NCI-H2029 treated with DMSO at 0.1 percent for 48 hours (cell line): Measurements from ENCODE around the gene CMSS1.

ENCODE experiments used
- DNase-seq: peaks from one replicate; lab custom pipeline; 2025; lab: John Stamatoyannopoulos, UW

CMSS1 gene

DNA sequence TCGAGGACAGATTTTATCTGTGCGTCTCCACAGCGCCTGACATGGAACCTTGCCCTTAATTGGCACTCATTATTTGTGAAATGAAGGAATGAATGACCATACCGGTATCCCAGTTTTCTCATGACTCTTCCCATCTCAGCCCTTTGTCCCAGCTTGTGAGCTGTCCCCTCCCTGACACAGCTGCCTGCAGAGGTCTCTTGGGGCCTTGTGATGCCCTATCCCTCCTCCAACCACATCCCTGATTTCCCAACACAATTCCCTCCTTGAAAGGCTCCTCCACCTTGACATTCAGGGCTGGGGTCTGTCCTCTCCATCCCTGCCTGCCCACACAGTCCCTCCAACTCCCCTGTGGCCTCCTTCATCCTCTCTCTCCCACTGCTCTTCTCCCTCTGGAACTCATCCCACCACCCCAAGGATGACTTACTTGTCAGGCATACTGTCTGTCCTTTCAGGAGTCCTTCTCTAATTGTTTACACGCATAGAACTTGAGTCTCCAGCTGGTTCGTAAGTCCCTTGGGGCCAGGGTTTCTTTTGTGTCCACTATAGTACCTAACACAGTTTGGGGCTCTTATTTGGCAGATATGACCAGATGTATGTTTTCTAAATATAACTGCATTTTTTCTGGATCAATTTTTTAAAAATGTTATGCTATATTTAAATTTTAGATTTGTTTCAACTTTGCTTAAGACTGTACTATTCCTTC lies 332.2 kb downstream of the CMSS1 start:
- no peak for DNase-seq

DNA sequence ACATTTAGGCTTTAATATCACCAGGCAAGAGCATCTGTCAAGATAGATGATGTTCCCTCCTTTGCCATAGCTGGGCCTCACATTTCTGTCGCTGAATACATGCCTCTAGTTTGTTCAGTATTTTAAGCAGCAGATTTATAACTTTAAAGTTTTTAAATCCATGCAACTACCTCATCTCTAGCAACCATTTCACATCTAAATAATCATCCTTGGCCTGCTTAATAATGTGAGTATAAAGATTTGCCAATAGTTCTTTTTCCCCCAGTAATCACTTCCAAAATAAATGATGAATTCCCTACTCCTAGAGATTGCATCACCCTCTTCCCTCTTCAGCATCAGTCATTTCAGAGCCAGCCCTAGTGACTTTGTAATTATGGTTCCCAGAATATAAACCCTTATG lies 332.8 kb downstream of the CMSS1 start:
- no peak for DNase-seq

DNA sequence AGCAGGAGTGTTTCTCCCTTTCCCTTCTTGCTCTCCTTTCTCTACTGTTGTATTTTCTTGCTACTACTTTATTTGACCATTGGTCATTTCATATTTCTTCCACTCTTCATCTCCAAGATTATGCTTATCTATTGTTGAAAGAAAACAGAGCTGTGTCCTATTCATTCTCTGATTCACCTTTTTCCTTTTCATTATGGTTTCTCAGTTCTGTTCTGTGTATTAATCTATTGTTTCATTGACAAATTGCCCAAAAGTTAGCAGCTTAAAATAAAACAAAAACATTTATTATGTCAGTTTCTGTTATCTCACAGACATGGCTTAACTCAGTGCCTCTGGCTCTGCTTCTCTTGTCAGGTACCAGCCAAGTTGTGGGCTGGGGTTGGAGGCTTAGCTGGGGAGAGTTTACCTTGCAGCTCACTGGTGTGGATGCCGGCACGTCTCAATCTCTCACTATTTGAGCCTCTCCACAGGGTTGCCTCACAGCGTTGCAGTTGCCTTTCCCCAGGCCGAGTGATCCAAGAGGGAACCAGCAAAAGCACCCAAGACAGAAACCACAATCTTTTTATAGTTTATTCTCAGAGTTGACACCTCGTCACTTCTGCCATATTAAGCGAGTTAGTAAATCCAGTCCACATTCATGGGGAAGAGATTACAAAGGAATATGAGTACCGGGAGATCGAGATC lies 333.5 kb downstream of the CMSS1 start:
- no peak for DNase-seq

DNA sequence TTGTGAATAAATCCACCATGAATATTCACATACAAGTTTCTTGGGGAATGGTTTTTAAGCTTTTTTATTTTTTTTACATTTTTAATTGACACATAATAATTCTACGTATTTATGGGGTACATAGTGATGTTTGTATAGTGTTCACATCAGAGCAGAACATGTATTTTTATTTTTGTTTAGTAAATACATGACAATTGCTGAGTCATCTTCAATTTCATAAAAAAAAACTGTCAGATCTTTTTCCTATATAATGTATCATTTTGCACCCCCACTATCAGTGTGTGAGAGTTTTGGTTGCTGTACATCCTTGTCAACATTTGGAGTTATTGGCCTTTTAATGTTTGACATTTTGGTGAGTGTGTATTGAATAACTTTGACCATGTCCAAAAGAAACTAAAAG lies 336.5 kb downstream of the CMSS1 start:
- no peak for DNase-seq

DNA sequence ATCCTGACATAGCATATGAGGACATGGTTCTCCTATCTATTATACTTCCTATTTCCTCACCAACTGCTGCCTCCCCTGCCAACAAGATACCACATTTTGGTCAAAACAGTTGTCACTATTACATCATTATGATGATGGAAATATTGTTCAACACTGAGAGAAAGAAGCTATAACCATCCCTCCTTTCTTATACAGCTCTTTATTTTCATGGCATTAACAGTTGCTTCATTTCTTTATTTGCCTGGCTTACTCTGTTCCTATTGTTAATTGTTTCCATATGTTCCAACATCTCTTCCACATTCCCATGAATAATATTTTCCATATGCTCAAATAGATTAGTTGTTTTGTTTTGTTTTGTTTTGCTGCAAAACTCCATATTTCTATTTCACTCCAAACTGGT lies 337.5 kb downstream of the CMSS1 start:
- DNase-seq = no peak

DNA sequence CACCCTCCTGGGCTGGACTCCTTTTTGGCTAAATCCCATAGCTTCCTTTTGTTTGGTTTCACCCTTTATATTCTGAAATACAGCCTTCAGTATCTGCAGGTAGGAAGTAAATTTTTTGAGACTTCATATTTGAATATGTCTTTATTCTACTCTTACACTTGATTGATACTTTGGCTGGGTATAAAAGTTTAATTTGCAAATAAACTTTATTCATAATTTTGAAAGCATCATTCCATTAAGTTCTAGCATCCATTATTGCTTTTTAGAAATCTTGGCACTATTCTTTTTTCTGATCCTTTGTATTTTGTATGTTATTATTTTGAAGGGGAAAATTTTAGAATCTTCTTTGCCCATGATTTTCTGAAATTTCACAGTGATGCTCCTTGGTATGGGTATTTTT lies 337.9 kb downstream of the CMSS1 start:
- DNase-seq = no peak

DNA sequence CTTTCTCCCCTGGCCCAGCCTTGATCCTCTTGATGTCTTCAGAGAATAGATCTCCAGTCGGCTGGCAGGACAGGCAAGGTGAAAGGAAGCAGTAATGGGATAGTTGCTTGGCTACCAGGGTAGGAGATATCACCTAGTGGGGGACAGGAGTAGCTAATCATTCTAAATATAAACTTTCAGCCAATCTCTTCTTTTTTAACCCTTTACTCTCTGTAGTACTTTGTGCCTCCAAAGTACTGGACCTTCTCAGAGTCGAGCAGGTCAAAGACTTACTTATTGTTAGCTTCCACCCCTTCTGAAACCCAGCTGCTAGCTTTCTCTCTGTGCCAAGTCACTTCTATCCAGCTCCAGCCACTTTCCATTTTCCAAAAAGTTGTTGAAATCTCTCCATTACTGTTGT lies 340.0 kb downstream of the CMSS1 start:
- DNase-seq = no peak

DNA sequence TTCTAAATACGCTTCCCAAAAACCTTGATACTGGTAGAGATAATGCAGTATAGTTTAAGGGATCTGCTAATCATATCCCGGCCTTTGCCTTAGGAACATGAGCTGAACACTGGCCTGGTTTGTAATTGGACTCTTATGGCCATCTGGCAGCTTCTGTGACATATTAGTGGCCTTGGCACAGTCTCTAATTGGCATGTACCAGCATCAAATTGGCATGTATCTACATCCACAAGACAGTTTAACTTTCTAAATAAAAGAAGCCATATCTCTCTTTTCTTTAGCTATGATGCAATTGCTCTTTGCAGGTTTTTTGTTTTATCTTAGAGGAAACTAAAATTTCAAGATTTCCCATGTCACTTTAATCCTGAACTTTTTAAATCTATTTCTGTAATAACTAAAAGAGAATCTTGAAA lies 341.3 kb downstream of the CMSS1 start:
- DNase-seq = peak; percentile 57

DNA sequence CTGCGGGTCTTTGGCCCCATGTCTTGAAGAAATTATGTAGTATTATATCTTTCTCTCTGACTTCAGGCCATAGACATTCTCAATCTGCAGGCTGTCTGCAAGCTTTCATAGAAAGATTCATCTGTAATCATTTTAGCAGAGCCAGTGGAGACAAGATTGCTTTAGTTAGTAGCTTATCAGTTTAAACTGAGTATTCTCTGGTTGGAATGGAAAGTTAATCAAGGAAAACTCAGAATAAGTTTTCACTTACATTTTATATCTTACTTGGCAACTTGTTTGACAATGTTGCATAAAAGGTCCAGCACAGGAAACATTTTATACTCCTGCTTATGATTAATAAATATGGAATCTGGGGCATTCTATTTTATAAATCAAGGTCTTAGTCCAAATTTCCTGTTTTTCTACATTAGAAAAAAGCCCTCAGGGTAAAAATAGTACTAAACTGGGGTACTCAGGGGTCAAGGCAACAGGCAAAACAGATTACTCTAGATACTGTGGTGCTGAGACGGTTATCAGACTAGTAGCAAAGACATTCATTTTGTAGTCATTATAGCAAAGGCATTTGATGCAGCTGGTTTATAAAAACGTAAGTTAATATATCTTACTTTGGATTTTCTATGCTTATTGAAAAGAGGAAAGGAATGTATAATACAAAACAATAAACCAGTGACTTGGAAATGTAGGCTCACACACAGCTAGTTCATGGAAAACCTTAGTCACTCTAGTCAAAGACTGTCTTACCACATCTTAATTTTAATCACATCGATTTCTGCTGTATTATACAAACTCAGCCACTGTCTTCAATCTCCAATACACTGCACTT lies 341.9 kb downstream of the CMSS1 start:
- no peak for DNase-seq

DNA sequence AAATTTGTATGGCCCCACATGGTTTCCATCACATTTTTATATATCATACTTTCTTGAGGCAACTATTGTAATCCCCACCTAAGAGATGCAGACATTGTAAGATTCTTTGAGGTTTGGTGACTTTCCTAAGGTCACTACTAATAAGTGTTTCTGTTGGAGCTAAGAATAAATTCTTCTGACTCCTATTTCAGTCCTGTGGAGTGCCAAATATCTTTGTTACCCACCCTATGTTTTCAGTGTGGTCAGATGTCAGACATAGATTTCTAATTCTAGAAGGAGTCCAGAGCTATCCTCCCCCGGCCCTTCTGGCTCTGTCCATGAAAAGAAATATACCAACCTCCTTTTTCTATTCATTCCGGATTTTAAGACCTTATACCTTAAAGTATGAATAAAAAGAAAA lies 342.9 kb downstream of the CMSS1 start:
- DNase-seq = no peak

DNA sequence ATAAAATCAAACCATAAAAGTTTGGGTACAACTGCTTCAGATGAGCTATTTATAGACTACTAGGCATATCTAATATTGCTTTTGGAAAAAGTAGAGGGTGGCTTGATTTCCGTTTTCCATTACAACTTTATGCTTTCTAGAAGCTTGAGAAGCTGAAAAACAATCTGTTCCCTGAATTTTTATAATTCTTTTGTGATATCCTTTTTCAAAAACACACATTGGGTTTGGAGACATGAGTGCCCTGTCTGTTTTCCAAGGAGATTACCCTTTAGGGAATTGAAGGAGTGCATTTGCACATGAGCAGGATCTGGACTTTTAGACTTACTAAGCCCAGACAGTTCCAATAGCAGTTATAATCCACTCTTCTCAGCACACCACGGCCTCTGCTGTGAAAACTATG lies 346.1 kb downstream of the CMSS1 start:
- DNase-seq = no peak

DNA sequence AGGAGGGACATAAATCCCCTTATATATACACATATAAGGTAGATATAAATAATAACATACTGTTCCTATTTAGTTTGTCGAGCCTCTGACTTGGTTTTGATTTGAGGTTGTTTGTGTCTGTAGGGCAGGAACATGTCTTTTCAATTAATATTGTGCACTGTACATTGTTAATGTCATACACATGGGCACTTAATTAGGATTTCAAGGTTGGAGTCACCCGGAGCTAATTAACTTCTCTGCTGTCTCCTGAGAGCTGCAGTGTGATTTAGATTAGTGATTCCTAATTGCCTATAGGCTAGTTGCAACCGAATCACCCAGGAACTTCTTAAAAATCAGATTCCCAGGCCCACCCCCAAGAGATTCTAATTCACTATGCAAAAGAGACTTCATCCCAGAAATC lies 347.1 kb downstream of the CMSS1 start:
- no peak for DNase-seq

DNA sequence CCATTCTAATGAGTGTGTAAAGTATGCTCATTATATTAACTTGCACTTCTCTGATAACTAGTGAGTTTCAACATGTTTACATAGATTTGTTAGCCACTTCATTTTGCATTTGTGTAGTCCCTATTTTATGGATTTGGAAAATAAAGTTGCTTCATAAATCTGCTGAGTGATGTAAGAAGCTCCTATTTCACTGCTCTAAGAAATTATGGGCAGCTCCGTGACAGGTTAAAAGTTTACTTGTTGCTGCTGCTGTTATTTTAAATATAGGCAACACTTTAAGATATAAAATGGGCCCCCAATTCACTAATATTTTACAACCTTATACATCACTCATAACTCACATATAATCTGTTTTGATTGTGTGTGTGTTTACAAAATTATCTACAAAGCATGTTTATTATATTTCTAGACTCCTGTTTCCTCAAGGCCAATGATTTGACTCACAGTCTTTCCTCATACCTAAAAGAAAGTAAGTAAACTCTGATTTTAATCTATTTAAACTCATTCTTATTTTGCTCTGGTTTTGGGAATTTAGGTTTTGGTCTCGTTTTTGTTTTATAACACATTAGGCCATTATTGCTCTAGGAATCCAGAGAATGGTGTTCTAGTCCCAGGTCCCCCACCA lies 348.4 kb downstream of the CMSS1 start:
- no peak for DNase-seq

DNA sequence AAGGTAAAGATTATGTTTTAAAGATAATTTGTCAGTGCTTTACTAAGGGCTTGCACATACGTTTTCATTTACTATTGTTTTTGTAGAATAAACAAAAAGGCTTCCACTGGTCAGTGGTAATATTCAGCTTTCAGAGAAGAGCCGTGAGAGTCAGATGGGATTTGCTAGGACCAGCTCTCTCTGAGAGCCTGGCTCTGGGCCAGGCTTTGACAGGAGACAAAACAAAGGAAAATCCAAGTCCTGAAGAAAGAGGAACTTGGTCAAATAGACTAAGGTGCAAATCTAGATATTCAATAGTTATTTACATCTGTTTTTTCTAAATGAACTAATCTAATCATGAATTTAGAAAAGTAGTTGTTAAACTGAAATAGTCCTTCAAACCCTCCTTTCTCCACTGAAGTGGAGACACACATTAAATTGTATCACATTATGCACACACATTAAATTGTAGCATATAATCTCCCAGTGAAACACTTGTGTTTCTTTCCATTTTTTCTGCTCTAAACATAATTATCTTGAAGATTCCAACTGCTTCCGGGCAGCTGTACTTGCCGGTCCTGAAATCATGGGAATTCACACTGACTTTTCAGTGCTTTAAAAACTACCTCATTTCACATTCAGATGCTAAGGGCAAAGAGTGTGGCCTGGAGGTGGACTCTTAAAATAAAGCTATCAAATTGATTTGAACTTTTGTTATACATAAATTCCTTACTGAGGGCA lies 351.7 kb downstream of the CMSS1 start:
- DNase-seq = peak; percentile 17

DNA sequence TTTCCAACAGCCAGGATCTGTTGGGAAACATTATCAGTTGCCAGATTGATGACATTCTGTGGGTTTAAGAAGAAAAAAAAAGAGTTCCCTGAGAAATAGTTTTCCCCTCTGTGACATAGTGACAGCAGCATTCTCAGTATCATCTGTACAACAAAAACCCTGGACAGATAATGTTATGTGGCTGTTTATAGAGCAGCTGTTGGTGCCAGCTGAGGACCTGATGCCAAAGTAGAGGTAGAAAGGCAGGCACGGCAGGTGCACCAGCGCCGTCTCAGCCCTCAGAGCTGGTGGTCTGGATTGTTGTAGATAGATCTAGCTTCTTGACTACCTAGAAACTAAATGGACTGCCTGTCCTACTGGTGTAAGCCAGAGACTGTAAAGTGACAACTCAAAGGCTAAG lies 352.8 kb downstream of the CMSS1 start:
- peak; percentile 15 for DNase-seq

DNA sequence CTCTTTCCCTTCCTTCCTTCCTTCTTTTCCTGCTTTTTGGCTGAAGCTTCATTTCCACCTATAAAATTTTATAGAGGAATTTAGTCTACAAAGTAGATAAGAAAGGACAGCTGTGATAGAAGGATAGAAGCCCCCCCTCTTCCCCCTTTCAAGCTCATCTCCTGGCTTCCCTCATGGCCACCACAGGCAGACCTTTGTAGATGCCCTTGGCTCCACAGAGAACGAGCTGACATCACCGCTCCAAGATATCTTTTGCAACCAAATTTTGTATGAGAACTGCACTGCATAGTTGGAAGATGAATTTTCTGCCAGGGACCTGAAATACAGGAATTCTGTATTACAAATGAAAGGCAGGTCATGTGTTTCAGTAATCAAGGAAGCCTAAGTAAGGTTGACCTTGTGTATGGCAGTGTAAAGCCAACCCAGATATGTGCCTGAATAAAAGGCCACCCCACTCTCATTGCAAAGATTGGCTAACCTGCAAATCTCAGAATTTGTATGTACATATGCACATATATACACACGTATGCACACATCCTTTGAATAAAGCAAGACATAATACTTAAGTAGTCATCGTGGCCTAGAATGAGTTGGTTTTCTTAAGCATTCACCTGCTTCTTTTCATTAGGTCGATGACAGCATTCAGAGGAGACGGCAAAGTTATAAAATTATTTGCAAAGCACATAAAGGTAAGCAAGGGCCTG lies 353.7 kb downstream of the CMSS1 start:
- DNase-seq = no peak

DNA sequence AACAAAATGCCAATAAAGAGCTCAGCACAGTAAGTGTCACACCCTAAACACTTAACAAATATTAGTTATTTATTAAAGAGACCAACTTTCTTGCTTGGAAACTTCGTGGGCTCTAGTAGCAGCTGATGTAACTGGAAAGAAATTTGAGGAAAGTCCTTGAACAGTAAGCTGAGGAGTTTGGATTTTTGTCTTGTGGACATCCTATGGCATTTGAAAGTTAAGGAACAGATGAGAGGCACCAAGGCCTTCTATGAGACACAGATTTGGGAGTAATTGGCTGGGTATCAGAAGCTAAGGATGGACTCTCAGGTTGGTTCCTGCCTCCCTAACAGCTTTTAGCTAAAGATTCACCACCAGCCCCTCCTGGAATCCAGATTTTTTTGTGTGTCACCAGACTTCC lies 356.3 kb downstream of the CMSS1 start:
- no peak for DNase-seq

DNA sequence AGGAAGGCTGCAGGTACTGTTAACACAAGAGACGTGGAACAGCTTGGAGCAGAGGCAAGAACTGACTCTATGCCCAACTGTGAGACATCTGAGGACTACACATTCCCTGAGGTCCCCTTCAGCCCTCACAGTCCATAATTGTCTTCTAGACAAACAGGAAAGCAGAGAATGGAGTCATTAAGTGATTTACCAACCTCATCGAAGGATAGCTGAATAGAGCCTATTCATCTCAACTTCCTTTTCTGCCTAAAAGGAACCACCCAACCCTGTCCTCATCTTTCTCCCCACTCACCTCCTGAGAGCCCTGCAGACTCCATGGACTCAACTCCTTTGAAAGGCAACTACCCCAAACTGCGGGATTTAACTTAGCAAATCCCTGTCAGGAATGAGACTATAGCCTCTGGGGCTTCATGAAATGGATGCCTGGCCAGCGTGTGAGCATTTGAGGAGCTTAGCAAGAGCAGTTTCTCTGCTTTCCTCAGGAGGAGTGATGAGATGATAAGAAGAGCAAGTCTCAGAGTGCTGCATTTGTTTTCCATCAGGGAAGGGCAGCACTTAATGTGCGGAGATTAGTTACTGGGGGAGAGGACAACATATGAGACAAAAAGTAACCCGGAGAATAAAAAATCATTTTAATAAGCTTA lies 358.1 kb downstream of the CMSS1 start:
- DNase-seq = peak; percentile 16

DNA sequence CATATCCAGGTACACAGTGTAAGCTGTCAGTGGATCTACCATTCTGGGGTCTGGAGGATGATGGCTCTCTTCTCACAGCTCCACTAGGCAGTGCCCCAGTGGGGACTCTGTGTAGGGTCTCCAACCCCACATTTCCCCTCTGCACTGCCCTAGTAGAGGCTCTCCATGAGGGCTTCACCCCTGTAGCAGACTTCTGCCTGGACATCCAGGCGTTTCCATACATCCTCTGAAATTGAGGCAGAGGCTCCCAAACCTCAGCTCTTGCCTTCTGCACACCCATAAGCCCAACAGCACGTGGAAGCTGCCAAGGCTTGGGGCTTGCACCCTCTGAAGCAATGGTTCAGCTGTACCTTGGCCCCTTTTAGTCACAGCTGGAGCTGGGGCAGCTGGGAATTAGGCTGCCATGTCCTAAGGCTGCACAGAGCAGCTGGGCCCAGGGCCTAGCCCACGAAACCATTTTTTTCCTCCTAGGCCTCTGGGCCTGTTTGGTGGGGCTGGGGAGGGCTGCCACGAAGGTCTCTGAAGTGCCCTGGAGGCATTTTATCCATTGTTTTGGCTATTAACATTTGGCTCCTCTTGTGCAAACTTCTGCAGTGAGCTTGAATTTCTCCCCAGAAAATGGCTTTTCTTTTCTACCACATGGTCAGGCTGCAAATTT lies 362.2 kb downstream of the CMSS1 start:
- no peak for DNase-seq

DNA sequence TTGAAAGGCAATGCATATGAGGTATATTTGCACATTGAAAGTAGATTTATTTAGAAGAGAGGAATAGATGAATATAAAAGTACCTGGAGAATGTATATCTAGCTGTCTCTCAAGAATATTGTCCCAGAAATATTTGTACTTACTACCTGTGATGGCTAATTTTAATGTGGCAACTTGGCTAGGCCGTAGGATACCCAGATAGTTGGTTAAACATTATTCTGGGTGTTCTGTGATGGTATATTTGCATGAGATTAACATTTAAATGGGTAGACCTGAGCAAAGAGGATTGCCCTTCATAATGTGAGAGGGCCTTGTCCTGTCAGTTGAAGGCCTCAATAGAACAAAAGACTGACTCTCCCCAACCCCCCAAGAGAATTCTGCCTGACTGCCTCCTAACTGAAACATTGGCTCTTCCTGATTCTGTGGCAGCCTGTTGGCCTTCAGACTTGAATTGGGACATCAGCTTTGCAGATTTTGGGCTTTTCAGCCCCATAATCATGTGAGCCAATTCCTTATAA lies 366.0 kb downstream of the CMSS1 start:
- no peak for DNase-seq
